Fibroblast of villous mesenchyme (primary cell): ENCODE data around the gene MAPK10. TPM values are rescaled to one million over a fixed set of nuclear protein-coding genes. Genes with fewer than 3 reads are reported as not detected.

Experiments used
- DNase-seq: peaks from one replicate; pipeline ENCODE4 v3.0.0-alpha.2; 2010; ENCODE audit warnings: low read depth
- H3K4me3 ChIP-seq: 2 replicates; pipeline ENCODE4 v1.5.1; 2011; ENCODE audit warnings: low read depth, mild to moderate bottlenecking, low read length
- CTCF ChIP-seq: IDR thresholded peaks from 2 replicates; pipeline ENCODE4 v1.5.1; 2012; ENCODE audit warnings: low read depth, mild to moderate bottlenecking, low read length; ENCODE audit not compliant: insufficient read depth
- total RNA-seq: library from RNA; depleted of rRNA; stranded (reverse); fragments of >200 nt; gene quantifications from 2 replicates; pipeline ENCODE4 v1.2.3, GENCODE V29; 2012

MAPK10 gene
- total RNA-seq, 1 donor: 12.1 TPM

- no peak for TF ChIP-seq CTCF
- no peak for DNase-seq
- no peak overlapping the region for H3K4me3 ChIP-seq
Measured at GRCh38 chr4:86346320-86346719, 13.5 kb downstream of the MAPK10 start.

GRCh38 chr4:86344127-86344526, 15.7 kb downstream of the MAPK10 start:
- no peak for TF ChIP-seq CTCF
- no peak for DNase-seq

DNA sequence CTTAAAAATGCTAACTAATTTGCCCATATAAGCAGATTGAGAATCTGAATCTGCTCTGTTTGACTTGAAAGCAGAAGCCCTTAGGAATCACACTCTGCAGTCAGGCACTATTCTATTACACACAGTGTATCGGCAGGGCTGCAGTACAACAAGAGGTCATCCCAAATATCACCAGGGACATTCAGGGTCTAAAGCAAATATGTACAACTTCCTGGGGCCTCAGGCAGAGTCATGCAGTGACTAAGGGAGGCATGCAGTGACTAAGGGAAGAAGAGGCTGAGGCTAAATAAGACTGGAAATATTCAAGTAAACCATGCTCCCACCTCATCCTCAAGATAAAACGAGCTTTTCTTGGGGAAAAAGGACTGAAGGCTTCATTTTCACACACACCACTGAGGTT, 20.9 kb downstream of the MAPK10 start:
- no peak for TF ChIP-seq CTCF

More at GRCh38 chr4:86344127-86344526, 15.7 kb downstream of the MAPK10 start:
- no peak overlapping the region for H3K4me3 ChIP-seq

GRCh38 chr4:86338521-86338920, 21.3 kb downstream of the MAPK10 start:
- H3K4me3 ChIP-seq: no peak overlapping the region
- peak; percentile 61 for DNase-seq
- no peak for TF ChIP-seq CTCF

More for the DNA sequence above, 20.9 kb downstream of the MAPK10 start:
- DNase-seq: peak; percentile 81
- H3K4me3 ChIP-seq: no peak overlapping the region

DNA sequence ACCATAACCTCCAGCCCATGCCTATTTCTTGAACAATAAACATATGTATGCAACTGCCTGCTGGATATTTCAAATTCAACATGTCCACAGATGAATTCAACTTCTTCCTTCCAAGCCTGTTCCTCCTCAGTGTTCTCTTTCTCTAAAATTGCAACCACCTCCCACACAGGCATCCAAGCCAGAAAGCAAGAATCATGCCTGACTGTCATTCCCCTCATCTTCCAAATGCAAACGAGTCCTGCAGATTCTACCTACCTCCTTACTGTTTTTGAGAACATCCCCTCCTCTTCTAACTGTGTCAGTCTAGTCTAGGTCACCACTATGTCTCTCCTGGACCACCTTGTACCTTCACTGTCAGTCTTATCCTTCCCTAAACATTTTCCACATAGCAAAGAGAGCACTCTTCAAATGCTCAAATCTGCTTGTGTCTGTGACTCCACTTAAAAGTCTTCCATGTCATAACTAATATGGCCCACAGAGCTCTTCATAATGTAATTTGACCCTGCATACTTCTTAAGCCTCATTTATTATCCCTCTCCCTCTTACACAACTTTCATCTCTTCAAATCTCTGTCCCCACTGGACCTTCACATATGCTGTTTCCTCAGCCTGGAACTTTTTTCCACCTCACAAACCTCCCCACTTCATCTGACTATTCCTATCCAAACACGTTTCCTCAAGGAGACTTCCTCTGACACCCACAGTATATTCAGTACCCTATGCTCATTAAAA, 25.7 kb downstream of the MAPK10 start:
- no peak for TF ChIP-seq CTCF

GRCh38 chr4:86333236-86333635, 26.6 kb downstream of the MAPK10 start:
- H3K4me3 ChIP-seq: no peak overlapping the region
- no peak for TF ChIP-seq CTCF
- no peak for DNase-seq

More for the DNA sequence above, 25.7 kb downstream of the MAPK10 start:
- H3K4me3 ChIP-seq: no peak overlapping the region
- peak; percentile 45 for DNase-seq
